ENCODE results near the gene UVRAG.

Gene UVRAG

DNA sequence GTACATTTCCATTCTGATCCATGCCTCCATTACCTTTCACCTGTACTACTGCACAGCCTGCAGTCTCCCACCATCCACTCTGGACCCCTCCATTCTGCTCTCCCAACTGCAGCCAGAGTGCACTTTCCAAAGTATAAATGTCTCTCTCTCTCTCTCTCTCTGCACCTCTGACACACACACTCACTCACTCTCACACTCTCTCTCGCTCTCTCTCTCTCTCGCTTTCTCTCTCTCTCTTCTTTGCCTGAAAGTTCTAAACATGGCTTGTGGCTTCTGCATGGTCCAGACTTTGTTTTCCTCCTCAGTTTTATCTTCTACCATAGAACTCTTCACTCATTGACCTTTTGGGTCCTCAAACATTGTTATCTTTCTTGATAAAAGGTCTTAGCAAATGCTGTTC is 314.7 kb downstream of the UVRAG start:
- DNase-seq, result no peak

DNA sequence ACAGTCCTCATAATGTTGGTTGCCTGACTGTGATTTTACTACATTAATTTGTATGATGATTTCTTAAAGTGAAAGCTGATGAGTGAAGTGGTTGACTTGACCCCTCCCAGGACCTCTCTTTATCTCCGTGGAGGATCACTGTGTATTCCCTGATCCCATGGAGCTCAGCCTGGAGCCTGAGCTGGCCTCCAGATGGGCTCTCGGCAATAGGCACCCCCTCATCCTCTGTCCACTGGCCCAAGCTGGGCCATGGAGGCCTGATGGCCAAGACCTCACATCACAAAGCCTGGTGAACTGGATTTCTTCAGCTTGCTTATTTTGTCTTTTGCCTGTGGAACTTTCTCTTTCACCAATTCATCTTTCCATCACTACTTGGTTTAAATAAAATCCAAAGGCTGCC is 316.1 kb downstream of the UVRAG start:
- no peak for DNase-seq

DNA sequence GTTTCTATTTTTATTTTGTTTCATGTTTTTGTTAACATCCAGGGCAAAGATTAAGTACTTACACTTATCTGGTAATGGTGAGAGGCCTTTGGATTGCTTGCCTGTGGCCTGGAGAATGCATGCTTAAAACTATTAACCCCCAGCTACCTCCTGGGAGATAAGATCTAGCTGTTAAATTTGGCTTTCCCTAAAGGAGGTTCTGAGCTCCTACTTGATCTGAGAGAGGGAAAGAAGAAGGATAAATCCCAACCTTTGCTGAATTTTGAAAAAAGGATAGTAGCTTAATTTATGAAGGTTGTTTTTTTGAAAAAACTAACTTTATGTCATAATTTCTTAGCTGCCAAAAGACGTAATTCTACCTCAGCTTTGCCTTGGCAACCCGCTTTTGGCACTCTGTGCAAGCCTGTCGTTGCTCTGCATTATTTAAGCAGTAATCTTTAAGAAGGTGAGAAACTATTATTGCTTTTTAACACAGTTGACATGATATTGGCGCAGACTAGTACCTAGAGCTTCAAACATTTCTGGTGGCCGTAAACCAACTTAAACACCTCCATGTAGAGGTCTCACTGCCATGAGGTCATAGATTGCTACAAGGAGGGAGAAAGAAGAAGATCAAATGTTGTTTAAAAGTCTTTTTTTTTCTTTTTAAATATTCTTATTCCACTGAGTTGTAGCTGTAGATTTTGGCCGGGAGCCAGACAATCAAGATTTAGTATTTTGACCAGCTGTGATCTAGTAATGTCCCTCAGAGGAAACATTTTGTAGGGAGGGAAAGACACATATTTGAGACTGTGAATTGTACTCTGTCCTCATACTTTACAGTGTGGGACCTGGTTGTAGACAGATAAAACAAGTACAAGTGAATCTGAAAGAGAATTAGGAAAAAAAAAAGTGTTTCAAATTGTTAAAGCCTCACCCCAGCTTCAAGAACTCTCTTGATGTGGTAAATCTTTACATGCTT is 316.9 kb downstream of the UVRAG start:
- peak in 1 of 2 experiments; percentile 55 for DNase-seq

DNA sequence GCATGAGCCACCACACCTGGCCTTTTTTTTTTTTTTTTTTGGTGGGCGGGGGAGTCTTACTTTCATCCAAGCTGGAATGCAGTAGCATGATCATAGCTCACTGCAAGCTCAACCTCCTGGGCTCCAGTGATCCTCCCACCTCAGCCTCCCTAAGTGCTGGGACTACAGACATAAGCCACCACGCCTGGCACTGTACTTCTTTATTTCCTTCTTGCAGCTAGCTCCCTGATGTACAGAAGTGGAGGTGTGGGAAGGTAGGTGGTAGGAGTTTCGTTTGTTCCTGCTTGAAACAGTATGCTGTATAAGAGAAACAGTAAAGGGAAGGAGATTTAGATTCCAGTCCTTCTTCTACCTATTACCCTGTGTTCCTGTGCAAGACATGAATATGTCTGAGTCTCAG is 319.2 kb downstream of the UVRAG start:
- DNase-seq, result no peak

DNA sequence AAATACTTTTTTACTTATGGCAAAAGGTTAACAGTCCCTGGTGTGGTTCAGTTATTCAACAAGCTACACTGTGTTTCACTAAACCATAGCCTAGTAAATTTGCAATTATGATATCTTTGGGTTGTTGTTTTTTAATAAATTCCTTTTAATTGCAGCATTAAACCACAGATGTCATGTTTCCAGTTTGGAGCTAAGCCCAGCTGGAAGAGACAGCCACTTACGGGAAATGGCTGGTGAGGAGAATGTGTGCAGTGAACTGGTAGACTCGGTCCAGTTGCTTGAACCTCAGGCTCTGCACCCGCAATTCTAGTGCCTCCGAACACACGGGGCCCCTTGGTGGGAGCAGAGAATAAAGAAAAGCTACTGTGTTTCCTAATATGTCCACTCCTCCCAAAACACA is 320.5 kb downstream of the UVRAG start:
- DNase-seq, result peak in 1 of 2 experiments; percentile 43

DNA sequence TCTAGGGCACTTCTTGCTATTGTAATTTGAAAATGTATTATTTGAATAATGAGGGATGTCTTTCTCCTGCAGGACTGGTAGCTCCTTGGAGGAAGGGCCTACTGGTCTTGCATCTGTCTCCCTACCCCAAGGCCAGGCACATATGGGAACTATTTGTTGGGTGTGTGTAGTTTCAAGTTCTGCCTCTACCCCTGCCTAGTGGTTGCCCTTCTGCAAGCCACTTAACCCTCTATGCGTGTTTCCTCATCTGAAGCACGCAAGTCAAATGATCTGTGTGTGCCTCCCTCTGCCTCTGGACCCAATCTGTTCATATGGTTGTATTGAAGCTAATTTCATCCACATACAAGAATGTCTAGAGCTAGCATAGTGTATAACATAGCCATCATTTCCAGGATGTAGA is 324.3 kb downstream of the UVRAG start:
- no peak for DNase-seq

DNA sequence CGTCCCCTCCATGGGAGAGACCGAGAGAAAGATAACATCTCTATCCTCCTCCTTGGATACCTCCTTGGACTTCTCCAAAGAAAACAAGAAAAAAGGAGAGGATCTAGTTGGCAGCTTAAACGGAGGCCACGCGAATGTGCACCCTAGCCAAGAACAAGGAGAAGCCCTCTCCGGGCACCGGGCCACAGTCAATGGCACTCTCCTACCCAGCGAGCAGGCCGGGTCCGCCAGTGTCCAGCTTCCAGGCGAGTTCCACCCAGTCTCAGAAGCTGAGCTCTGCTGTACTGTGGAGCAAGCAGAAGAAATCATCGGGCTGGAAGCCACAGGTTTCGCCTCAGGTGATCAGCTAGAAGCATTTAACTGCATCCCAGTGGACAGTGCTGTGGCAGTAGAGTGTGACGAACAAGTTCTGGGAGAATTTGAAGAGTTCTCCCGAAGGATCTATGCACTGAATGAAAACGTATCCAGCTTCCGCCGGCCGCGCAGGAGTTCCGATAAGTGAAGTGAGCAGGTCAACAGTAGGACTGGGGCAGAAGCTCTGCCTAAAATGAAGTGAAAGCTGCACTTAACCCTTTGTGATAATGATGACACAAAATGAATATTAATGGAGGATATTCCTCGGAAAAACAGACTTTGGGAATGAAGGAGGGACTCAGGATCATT is 326.0 kb downstream of the UVRAG start:
- no peak for DNase-seq

DNA sequence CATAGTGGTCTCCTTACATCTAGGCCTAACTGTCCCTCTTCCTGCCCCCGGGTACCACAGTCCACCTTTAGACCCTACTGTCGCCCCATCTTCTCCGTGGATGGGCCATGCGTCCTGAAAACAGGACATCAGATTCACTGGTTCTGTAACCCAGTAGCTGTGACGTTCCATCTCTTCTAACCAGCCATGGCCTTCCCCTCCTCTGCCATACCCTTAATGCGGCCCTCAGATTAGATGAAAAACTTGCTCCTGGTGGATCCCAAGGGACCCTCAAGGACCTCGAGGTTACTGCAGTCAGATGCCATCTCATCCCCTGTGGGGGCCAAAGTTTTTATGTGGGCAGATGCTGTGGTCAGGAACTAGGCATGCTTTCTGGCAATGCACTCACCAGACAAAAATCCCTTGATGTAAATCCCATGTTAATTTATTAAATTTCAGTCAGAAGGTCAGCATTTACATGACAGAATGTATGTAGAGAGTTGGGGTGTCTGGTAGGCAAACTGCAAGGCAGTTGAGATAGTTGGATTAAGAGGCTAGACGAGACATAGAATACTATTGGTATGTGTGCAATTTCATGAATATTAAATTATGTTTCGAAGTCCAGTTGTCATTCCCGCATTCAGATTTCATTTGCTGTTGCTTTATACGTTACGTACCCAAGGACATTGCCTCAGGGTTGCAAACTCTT is 327.0 kb downstream of the UVRAG start:
- no peak for DNase-seq

DNA sequence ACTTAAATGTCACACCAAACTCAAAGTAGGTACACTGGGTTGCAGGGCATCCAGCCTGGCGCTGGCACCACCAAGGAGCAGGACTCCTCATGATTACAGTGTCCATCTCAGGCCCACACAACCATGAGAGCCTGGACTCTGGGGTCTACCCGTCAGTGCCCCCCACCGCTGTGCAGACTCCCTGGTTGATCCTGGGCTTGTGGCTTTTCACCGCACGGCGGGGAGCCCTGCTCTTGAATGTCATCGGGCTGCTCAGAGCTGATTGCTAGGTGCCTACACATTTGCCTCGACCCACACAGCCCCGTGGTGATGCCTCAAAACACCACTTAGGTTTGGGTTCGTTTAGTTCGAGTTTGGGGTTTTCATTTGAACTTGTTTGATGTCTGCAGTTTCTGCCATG is 328.3 kb downstream of the UVRAG start:
- no peak for DNase-seq

DNA sequence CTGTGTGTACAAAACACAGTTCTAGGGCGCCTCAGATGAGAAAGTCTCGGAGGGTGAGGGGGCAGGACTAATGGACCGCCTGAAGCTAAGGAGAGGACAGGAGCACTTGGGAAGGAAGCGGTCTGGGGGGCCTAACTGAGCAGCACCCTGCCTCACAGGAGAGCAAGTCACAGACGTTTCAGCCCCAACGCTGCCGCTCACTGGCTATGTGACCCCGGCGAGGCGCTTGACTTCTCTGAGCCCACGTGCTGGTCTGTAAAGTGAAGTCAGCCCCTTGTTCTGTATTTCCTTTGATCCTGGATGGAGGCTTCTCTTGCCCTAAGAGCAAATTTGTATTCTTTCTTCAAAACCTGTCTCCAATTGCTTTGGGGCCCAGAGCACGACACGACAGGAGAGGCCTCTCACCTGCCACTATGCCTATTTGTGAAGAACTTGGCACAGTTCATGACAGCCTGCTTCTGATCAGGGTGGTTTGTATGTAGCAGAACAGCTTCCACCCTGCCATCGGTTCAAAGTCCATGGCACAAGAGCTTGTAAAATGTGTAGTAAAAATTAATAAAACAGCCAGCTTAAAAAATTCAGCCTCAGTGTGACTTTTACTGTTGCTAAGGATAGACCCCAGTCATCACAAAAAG is 332.2 kb downstream of the UVRAG start:
- DNase-seq, result no peak

DNA sequence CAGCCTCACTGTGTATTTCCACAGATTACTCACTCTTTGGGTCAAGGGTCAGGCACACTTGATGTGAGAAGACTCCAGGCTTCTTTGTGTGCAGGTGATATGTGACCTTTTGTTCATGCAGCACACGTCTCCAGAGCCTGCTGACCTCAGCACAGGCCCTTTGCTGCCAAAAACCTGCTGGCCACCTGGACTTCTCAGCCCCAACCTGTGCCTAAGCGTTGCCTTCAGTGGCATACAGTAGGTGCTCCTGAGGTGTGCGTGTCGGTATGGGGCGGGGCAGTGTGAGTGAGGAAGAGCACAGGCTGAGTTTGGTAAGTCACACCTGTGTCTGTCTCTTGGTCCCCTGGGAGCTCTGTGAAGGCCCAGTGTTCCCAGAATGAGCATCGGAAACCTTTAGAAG is 333.2 kb downstream of the UVRAG start:
- no peak for DNase-seq

DNA sequence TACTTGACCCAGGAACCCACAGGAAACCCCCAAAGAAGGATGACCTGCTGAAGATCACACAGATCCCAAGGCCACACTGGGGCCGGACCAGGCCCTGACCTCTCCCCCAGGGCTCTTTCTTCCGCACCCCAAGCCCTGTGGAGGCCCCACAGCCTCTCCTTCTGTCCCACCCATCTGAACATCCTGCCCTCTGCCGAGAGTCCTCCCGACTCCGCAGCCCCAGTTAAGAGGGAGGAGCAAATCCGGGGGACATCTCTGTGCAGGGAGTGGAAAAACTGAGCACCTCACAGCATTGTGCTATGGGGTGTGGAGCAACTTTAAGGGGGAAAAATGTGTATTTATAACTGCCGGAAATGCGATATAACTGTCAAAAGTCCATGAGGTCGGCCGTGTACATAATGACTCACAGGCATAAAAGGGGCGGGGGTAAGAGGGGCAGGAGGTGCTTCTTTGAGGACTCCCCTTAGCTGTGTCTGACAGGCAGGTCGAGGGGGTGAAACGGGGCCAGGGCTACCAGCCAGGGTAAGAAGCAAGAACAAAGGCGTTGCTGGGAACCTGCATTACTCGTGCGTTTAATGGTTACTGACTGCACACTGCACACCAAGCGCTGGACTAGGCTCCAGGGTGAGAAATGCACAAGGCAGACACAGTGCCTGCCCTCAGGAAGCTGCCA is 334.1 kb downstream of the UVRAG start:
- no peak for DNase-seq

DNA sequence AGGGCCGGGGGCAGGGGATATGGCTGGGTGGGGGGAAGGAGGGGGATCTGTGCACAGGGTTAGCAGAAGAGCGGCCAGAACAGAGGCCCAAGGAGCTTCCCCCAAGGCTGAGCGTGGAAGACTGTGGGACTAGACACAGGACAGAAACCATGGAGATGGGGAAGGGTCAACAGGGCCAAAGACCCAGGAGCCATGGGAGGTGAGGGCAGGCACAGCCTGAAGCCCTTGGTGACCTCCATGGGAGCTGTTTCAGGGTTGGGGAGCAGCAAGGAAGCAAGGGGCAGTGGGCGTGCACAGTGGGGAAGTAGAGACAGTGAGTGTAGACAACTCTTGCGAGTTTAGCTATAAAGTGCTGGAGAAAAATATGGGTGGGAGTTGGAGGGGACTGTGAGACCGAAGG is 334.7 kb downstream of the UVRAG start:
- no peak for DNase-seq

DNA sequence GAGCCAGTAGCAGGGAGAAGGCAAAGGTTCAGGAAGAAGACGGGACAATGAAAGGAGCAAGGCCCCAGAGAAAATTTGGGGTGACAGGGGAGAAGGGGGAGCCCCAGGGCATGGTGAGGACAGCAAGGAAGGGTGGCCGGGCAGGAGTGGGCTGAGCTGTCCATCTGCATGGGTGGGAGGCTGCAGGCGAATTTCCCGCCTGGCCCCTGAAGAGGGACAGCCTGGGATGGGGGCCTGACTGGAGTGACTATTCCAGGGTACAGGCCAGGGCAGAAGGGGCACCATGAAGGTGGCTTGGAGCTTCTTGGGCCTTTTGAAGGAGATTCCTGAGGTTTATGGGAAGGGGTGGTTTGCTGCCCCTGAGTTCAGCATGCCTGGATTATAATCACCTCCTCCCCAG is 335.1 kb downstream of the UVRAG start:
- no peak for DNase-seq

DNA sequence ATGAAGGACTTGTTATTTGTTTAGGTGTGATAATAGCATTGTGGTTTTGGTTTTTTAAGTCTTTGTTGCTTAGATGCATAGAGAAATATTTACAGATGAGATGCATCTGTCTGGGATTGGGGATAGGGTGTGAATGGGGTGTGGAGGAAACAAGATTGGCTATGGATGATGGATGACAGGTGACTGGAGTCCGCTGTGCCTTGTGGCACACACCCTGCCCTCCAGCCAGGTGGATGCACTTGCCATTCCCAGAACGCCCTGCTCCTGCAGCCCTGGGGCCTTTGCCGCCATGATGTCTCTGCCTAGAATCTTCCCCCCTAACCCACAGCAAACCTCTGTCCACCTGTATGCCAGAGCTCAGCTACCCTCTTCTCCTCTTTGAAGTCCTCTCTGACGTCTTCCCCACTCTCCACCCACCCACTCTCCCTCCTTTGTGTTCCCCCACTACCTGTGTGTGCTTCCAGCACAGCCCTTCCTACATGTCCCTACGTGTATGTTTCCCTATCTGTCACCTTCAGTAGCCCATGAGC is 336.6 kb downstream of the UVRAG start:
- DNase-seq, result no peak

DNA sequence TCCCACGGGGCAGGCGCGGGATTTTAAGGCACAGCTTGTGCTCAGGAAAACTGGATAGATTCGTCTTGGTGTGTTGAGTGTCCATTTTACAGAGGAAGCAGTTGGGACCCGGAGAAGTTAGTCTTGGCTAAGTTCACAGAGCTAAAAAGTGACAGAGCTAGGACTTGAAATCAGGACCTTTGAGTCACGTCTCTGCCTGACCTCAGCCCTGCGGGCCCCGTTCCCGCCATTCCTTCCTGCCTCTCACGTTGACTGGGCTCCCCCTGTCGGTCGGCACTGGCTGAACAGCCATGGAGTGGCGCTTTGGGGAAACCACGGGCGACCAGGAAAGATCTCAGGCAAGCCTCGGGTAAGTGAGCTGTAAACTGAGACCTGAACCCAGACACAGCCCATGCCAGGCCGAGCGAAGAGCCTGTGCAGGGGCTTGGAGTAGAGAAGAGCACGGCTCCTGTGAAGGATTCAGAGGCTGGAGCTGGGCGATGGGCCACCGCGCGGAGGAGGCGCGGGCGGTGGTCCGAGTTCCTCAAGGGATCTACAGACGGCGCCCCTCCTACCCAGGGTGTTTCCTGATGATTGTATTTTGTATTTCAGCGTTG is 337.2 kb downstream of the UVRAG start:
- no peak for DNase-seq

DNA sequence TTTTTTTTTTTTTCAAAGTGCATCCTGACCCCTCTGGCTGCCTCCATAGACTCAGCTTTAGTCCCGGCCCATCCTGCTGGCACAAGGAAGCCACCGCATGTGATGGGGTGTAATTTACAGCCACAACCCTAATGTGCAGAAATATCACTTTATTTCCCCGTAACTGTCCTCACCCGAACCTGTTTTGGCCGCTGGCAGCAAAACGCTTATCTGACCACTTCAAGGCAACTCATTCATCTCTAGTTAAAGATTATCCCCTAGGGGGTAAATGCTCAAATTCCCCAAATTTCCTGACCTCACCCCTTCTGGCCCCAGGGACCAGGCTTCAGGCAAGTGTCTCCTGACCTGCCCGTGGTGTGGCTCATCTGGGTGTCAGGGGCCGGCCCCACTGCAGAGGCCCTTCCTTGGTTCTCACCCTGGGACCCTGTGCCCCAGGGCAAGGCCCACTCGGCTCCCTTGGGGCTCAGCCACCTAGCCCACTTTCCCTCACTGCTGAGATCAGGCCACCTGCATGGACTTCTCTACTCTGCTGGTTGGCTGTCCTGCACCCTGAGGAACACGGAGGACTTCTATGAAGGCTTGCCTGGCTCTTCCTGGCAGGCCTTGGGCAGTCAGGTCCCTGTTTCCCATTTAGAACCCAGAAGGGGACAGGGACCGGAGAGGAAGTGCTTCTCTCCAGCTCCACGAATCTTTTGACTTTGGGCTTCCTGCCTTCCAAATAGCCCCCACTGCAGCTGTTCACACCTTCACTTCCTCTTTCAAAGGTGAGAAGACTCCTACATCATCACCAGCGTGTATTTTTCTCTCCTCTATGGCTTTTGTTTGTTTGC is 337.9 kb downstream of the UVRAG start:
- no peak for DNase-seq

DNA sequence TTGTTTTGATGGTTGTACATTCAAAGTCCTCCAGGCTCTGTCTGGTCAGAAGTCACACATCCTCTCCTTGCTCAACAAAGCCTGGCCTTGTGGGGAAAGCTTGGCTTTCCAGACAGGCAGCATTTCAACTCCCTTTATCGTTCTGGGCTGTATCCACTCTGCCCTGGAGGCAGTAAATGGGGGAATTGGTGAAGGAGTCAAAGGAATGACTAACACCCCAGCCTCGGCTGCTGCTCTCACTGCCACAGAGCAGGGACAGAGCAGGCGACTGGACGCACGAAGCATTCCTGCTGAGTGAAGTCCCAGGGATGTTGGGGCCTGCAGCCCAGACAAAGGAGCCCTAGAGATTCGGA is 338.5 kb downstream of the UVRAG start:
- no peak for DNase-seq

DNA sequence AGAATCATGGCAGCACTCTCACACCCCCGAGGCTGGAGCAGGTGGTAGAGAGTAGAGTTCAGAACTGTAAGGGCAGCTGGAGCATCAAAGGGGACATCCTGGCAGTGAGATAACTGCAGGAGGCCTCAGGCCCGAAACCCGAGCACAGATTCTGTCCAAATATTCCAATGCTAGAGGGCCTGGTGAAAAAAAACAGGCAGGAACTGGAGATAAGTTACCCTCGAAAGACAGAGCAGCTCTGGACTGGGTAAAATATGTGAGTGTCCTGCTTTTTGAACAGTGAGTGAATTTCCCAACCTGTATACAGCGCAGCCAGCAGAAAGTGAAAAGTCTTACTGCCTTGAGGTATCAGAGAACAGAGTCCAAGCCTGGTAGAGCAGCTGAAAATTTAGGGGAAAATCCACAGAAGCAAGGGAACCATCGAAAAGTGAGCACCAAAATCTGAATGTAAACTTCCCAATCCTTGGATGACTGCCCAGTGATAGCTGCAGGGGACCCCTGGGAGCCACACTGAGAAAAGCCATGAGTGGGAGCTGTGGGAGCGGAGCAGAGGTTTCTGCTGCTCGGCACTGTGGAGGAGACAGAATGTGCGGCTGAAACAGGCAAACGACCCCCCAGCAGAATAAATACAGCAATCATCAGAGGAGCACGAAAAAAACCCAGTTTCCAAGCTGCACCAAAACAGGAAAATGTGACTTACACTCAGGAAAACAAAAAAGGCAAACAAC is 340.7 kb downstream of the UVRAG start:
- DNase-seq, result no peak

DNA sequence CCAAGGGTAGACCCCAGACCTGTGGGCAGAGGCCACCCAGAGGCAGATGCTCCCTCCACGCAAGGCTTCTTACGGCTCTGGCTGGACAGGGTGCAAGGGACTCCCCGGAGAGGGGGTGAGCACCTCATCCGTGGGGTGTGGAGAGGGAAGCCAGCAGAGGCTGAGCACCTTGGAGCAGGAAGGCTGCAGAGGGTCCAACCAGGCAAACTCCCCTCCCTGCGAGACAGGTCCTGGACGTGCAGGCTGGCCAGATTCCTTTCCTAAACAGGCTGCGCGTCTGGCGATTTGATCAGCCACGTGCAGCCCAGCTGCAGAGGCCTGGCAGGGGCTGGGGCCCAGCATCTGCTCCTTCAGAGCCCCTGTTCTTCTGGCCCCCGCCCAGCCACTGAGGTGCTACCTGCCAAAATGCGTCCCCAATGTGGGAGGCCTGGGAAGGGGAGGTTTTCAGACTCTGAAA is 342.0 kb downstream of the UVRAG start:
- peak in 1 of 2 experiments; percentile 38 for DNase-seq
